NCI-H1417 (cell line): ENCODE data around the gene NIPA2.

Source experiments
- DNase-seq, 3 experiments: peaks; one replicate each; lab custom pipeline; 2025; lab: John Stamatoyannopoulos, UW

The NIPA2 gene

DNA sequence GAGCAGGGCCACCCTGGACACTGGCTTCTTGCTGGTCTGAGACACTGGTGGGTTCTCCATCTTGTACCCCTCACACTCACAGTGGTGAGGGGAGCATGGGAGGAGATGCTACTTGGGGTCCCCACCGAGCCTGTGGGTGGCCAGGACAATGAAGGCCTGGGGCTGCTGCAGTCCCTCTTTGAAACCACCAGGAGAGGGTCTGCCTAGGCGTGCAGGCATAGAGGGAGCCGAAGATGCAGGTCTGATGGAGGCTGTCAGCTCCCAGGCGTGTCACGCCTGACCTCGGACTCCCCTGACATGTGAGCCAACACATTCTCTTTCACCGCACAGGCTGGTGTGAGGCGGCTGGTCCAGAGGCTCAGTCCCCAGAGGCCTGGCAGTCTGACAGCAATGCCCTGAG lies 39.1 kb downstream of the NIPA2 start:
- DNase-seq, result no peak

DNA sequence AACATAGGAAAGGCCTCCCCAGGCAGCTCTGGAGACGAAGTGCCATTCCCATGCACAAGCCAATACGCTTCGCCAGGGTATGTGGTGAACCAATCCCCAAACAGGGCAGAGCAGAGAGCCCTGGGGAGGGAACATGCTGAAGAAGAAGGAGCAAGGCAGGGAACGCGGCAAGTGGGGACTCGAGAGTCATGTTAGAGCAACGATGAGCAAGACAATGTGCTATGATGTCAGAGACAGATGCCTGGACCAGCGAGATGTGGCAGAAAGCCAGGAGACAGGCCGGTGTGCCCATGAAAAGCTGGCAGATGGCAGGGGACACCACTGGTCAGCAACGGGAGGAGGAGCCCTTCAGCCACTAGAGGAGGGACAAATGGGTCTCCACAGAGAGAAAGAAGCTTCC lies 39.6 kb downstream of the NIPA2 start:
- no peak for DNase-seq

DNA sequence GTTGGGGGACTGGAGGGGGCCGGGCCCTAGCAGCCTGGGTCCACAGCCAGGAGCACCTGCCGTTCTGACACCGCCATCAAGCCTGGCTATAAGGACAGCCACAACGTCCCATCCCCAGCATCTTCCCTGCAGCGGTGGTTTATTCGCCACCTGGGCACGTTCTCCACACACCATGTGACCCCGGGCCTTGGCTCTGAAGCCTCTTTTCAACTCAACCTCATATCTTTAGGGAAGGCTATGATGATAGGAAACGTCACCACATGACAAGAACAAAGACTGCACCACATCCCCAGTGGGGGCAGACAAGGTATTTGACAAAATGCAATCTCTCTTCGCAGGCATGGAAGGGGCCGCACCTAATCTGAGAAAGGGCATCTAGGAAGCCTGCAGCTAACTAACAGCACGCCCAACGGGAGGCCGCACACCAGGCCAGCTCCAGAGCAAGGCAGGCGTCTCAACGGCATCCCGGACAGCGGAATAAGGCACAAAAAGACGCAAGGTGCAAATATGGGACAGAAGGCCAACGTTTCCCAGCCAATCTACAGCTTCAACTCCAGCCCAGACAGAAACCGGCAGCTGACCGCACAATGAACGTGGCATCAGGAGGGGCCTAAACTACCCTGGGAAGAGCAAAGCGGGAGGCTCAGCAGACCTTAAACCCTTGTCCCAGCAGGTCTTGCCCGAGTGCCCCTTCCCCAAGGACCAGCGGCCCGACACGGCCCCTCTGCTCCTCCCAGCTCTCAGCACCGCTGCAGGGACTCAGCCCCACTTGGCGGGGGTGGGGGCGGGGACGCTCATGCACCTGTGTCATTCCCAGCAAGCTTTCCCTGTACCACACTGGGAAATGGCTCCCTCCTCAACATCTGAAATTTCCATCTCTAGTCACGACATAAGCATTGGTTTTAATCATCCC lies 41.9 kb downstream of the NIPA2 start:
- no peak for DNase-seq

DNA sequence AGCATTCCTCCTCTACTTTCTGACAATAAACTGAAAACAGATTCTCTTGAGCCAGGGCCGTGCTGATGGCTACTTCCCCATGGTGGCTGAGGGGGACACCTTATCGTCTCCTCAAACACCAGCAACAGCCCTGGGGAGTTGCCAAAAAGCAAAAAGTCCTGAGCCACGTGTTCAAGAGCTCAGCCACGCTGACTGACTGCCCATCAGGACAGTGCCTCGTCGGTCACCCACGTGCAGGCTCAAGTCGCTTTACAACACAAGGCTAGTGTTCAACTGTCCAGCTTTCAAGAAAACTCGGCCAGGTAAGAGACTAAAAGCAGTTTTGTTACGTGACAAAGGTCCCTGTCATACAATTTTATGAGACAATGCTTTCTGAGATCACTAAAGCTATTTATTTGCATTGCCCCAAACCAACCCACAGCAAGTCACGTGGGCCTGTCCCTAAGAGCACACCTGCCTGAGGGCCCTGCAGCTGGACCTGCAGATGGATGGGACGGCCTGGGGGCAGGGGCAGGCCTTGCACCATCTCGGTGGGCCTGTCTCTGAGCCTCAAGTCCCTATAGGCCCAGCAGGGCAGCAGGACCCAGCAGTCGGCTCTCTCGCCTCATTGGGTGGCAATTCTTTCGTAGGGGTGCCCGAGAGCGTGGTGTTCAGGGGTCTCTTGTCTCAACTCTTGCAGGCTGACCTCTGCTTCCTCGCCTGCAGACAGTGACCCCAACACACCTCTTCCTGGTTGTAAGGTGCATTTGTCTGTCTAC lies 42.7 kb downstream of the NIPA2 start:
- no peak for DNase-seq

DNA sequence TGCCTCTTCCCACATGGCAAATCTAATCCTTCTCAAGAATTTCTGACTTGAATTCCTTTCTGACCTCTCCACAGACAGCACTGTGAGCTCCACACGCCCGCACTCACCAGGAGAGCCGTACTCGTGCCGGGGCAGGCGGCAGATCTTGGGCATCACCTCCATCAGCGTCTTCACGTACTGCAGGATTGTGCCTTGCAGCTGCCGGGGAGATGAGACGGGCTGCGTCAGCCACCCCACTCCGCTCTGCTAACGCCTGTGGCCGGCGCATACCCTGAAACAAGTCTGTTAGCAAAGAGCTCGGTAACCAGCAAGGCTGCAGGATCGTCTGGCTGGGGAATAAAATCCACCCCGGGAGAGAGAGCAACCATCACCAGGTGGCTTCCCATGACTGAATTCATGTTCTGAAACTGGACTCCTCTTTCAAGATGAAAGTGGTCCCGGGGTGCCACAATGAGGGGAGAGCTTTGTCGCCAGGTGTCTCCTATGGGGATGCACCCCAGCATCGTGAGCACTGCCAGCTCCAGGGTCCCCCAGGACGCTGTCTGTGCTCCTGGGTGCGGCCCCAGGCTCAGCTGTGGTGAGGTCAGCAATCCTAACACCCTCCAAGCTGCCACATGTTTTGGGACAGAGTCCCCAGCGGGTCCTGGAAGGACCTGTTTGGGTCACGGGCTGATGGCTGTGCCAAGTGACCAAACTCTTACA lies 43.4 kb downstream of the NIPA2 start:
- DNase-seq, result no peak

DNA sequence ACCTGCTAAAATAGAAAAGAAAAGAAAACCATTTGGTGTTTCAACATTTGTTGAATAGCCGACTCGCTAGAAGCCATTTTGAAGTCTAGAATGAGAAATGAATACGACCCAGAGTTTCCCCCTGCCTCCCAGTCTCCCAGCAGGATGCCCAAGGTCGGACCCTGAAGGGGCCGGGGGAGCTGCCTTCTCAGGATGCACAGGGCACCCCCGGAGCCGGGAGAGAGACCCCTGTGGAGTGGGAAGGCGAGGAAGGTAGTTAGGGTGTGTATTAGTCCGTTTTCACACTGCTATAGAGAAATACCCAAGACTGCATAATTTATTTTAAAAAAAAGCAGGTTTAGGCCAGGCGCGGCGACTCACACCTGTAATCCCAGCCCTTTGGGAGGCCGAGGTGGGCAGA lies 44.7 kb downstream of the NIPA2 start:
- DNase-seq, result no peak

DNA sequence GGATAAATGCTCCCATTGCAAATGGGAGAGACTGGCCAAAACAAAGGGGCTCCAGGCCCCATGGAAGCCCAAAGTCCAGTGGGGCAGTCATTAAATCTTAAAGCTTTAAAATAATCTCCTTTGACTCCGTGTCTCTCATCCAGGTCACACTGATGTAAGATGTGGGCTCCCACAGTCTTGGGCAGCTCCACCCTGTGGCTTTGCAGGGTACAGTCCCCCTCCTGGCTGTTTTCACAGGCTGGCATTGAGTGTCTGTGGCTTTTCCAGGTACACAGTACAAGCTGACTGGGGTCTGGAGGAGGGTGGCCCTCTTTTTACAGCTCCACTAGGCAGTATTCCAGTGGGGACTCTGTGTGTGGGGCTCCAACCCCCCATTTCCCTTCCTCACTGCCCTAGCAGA lies 45.9 kb downstream of the NIPA2 start:
- DNase-seq, result no peak

DNA sequence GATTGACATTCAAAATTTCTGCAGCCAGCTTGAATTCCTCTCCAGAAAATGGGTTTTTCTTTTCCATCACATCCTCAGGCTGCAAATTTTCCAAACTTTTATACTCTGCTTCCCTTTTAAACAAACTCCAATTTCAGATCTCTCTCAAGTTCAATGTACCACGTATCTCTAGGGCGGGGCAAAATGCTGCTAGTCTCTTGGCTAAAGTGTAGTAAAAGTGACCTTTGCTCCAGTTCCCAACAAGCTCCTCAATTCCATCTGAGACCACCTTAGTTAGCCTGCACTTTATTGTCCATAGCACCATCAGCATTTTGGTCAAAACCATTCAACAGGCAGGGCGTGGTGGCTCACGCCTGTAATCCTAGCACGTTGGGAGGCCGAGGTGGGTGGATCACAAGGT lies 46.7 kb downstream of the NIPA2 start:
- DNase-seq, result no peak

DNA sequence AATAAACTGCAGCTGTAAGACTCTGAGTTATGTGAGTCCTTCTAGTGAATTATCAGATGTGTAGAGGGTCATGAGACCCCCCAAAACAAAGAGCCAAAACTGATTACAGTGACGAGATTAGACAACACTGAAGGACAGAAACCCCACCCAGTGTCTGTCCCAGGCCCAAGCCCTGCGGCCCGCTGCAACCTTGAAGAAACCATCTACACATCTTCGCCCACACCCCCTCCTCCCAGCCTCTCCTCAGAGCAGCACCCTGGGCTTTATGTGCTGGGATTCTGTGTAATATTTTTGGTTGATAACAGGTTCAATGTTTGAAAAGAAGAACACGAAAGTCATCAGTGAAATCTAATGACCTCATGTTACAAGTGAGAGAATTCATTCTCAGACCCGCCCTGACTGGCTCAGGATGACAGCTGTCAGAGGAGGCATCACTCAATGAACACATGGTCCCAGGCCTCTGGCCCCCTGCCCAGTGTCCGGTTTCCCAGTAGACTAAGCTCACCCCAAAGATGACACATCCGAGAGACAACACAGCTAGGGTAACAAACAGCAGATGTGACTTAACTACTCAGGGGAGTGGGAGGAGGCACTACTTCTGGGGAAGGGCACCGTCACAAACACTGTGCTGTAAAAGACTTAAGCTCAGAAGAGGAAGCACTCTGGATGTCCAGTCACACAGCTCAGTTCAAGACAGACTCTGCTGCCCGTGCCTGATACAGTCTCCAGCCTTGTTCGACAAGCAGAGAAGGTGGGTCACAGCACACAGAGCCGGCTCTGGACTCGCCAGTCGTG lies 48.9 kb downstream of the NIPA2 start:
- no peak for DNase-seq

DNA sequence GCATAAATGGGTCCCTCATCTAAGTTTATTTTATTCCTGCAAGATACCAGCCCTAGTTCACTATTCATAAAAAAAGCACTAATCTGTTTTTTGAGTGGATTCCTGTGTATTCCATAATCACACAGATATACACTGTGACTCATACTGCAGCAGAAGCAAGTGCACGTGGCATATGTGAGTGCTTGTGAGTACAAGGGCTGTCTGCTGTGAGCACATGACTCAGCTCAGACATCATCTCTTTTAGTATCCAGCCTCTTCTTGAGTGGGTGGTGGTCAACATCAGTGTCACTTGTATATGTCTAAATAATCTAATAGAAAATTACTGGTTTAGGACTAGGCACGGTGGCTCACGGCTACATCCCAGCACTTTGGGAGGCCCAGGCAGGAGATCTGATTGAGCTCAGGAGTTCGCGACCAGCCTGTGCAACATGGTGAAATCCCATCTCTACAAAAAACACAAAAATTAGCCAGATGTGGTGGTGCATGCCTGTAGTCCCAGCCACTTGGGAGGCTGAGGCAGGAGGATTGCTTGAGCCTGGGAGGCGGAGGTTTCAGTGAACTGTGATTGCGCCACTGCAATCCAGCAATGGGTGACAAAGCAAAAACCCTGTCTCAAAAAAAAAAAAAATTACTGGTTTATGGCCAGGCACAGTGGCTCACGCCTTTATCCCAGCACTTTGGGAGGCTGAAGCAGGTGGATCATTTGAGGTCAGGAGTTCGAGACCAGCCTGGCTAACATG lies 49.8 kb downstream of the NIPA2 start:
- no peak for DNase-seq

DNA sequence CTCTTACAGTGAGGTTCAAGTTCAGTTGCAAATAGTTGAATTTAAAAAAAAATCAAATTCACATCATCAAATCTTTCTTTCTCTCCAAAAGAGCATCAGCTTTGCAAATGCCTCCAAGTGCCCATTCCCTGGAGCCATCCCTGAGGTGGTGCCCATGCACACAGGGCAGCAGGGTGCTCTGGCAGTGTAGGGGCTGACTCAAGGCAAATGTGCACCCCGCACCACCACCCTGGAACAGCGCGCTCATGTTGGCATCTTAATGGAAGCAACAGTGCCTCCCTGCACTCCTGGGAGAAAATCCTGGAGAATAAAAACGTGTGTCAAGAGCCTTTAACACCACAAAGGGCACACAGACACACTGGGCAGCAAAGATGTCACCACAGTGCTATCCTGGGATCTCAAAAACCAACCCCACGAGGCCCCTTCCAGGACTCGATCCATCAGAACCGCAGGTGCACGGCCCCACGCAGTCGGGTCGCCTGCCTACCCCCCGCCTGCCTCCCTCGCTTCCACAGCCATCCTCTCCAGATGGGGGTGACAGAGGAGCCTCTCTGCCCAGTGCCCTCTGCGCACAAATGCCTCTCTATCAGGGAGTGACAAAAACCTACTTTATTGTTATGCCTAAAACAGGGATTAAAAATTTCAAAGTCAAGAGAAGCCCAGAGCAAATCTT lies 50.8 kb downstream of the NIPA2 start:
- DNase-seq, result no peak

DNA sequence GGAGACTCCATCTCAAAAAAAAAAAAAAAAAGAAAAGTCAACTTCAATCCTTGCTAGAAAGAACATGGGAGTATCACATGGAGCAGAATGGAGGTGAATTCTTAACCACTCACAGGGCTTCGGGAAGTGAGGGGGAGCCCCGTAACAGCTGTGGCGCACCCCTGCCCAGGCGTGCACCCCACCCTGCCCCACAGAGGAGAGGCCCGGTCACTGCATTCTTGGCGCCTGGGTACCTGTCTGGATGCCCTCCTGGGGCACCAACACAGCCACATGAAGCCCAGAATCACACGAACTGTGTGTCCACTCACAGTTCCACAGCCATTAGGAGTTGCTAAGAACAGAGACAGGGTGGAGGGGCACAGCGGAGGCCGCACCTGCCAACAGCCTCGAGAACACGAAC lies 51.8 kb downstream of the NIPA2 start:
- DNase-seq, result no peak

DNA sequence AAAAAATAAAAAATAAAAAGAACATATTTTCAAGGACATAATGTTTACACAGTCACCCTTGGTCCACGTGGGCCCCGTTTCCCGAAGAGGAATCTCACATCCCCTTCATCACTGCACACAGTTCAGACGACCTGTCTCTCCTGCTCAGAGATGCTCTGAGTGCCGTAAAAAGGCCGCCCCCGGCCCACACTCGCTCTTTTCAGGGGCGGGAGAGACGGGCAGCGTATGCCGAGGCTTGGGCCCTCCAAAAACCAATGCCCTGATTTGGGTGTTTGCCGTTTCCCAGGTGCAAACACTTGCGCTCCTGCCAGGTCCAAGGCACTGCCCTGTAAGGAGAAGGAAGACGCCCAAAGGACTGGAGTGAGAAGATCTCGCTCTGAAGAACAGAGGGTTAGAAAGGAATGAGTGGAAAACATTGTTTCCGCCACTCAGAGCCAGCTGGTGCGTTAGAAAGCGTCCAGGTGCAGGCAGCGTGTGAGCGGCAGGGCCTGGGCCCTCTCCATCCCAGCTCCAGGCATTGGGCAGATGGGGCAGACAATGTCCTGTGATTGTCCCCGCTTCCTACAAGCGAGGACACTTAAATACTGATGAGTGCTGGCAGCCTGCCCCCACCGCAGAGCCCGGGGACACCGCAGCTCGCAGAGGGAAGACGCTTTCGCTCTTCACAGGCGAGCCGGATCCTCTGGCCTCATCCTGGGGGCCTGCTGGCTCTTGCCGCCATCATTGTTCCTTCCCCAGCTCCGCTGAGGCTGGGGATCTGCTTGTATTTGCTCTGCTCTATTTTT lies 53.2 kb downstream of the NIPA2 start:
- DNase-seq, result no peak

DNA sequence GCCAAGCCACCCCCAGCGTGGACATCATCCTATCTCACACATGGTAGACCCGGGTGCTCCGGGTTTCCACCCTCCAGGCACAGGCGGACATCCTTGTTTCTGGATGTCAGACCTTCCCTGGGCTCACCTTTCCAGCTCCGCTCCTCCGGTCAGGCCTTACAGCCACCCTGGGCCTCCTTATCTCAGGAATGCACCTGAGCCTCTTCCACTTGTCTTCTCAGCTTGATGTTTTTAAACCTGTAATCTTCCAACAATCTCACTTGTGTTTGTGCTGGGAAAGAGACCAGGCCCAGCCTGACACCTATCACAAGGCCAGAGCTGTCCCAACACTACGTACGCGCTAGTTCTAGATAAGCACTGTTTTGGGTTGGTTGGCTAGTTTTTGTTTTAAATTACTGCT lies 53.9 kb downstream of the NIPA2 start:
- no peak for DNase-seq

DNA sequence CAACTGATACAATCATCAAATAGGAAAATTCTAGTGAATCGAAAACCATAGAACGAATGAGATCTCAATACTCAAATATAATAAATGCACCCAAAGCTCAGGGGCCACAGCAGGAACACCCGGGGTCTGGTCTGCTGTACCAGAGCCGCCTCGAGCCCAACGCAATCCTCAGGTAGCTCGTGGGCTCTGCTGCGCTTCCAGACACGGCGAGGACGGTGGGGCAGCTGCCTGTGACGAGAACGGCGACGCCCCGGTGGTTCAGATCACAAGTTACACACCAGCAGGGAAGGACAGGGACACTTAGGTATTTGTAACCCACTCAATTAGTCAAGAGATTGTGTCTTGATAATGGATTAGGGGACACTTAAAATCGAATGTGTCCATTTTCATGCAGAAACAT lies 54.6 kb downstream of the NIPA2 start:
- DNase-seq, result no peak

DNA sequence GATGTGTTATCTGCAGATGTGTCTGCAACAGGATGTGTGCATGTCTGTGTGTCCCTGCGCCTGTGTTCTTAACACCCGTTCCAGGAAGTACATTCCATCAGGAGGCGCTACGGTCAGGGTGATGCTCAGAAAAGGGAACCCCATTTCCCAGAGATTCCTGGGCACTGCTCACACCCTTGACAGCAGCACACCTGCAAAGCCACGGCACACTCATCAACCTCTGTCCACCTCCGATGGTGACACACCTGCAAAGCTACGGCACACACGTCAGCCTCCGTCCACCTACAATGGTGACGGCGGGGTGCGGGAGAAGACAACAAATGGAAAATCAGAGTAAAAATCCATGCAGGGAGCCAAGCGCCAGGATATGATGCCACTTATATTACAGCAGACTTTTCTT lies 55.4 kb downstream of the NIPA2 start:
- DNase-seq, result no peak

DNA sequence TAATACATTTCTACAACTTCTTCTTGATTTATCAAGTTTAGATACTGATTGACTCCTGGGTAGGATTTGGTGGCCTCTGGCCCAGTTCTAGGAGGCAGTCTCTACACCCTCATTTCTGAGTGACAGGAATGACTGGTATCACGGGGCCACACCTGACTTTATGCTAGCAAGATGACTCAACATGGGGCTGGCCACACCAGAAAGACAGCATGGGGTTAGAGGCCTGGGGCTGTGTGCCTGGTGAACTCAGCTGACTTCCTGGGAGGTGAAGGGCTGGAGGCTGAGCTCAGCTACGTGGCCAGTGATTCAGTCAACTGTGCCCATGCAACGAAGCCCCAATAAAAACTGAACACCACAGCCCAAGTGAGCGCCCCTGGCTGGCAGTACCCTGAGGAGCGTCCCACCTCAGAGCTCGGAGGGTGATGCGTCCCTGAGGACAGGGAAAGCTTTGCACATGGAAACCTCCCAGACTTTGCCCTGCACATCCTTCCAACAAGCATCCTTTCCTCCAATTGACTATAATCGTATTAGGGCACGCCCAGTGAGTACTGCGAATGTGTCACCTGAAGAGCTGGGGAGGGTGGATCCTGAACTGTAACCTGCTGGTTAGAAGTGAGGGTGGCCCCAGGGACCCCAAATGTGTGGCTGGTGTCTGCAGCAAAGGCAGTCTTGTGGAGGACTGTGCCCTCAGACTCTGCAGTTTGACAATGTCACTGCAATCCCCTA lies 57.2 kb downstream of the NIPA2 start:
- DNase-seq, result peak in 1 of 3 experiments; percentile 10

DNA sequence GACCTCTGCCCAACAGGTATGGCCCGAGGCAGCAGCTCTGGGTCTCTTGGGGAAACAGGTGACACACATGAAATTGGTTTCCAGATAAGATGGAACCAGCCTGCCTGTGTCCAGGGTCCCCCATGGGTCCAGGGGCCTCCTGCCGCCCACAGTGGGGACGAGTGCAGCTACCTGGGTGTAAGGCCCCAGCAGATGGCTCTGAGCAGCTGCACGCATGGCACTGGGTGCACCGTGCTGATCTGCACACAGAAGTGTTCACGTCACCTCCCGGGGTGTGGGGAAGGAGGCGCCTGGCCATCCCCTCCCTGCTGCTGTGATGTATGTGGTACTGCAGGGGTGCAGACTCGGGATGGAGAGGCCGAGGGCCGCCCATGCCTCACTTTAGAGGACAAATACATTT lies 63.6 kb downstream of the NIPA2 start:
- DNase-seq, result no peak

DNA sequence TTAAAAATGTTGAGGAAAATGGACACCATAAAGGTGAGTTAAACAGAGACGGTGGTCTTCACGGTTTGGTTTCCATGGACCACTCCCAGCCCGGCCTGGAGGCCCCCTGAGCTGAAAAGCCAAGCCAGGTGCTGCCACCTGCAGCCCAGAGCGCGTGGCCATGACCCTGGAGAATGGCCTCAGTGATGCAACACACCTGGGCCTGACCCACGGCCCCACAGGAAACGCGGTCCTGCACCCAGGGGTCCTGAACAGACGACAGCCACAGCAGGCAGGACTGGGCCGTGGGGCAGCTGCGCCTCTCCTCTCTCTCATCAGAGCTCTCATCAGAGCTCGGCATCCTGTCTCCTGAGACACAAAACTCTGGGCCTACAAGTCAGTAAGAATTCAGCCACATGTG lies 64.1 kb downstream of the NIPA2 start:
- no peak for DNase-seq
